ENCODE measurements around the gene FLRT2. TPM values are rescaled to one million over a fixed set of nuclear protein-coding genes. Genes with fewer than 3 reads are reported as not detected.
A peak's percentile ranks its signal among the peaks of the same experiment; 100 is the strongest.

Gene FLRT2
- total RNA-seq, 1 experiment from 2014 or later, result 0.07 TPM

DNA sequence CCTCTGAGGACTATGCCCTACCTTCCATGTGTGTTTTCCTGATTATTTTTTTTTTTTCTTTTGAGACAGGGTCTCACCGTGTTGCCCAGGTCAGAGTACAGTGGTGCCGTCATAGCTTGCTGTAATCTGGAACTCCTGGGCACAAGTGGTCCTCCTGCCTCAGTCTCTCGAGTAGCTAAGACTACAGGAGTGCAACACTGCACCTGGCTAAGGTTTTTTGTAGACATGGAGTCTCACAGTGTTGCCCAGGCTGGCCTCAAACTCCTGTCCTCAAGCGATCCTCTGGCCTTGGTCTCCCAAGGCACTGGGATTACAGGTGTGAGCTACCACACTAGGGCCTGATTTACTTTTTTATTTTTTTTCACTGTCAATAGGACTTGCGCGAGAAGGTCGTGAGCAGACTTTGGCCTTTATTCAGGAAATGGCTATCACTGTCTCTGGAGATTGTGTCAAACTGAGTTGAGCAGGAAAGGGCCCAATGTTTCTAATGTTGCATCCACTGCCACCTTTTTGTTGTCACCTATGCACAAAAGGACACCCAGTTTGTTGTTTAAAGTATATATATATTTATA, 47.7 kb downstream of the FLRT2 start:
- peaks cover 11% of the 10 kb centered on the region for H3K4me1 ChIP-seq (ENCODE audit: insufficient read depth, low read length)
- H3K4me2 ChIP-seq (ENCODE audit: low read length), result peak overlapping the region; percentile 37; the same call in 1 of the 2 replicates
- BruUV-seq (replicated peaks), result no TSS peak
- no peaks in the 10 kb centered on the region for H3K9me3 ChIP-seq (ENCODE audit: low read length)
- no peaks in the 10 kb centered on the region for H4K20me1 ChIP-seq (ENCODE audit: low read length)
- H3K4me3 ChIP-seq (ENCODE audit: low read length), result no peak overlapping the region
- H3K27ac ChIP-seq (ENCODE audit: low read length), result peak overlapping the region; percentile 44
- no peak overlapping the region for H2AFZ ChIP-seq (ENCODE audit: low read length)
- TF ChIP-seq EZH2phosphoT487 (IDR thresholded peaks at IDR 0.05; ENCODE audit: borderline replicate concordance, low read length), result no peak
- TF ChIP-seq, protein P1, sequence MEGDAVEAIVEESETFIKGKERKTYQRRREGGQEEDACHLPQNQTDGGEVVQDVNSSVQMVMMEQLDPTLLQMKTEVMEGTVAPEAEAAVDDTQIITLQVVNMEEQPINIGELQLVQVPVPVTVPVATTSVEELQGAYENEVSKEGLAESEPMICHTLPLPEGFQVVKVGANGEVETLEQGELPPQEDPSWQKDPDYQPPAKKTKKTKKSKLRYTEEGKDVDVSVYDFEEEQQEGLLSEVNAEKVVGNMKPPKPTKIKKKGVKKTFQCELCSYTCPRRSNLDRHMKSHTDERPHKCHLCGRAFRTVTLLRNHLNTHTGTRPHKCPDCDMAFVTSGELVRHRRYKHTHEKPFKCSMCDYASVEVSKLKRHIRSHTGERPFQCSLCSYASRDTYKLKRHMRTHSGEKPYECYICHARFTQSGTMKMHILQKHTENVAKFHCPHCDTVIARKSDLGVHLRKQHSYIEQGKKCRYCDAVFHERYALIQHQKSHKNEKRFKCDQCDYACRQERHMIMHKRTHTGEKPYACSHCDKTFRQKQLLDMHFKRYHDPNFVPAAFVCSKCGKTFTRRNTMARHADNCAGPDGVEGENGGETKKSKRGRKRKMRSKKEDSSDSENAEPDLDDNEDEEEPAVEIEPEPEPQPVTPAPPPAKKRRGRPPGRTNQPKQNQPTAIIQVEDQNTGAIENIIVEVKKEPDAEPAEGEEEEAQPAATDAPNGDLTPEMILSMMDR (conservative IDR thresholded peaks at IDR 0.05; ENCODE audit: low read depth, low read length), result no peak
- TF ChIP-seq EZH2 (IDR thresholded peaks at IDR 0.05; ENCODE audit: low read length, unreplicated experiment), result no peak
- POLR2A ChIA-PET (ENCODE audit: unreplicated experiment), result no interaction called here
- no peak for ATAC-seq
- H3F3A ChIP-seq (ENCODE audit: low read length, unreplicated experiment), result no peaks in the 10 kb centered on the region
- CTCF ChIA-PET, result no interaction called here
- no peaks in the 10 kb centered on the region for H3K27me3 ChIP-seq (ENCODE audit: low read length)
- DNase-seq, result no peak
- no peaks in the 10 kb centered on the region for H3K36me3 ChIP-seq (ENCODE audit: low read depth, low read length)
- intact Hi-C loops (cut with micrococcal nuclease), result no loop called here
- H3K9ac ChIP-seq (ENCODE audit: low read length), result no peak overlapping the region
- H3K9me2 ChIP-seq (replicated peaks; ENCODE audit: low read length), result no peaks in the 10 kb centered on the region
- no peaks in the 10 kb centered on the region for H3K79me2 ChIP-seq (ENCODE audit: low read length)

DNA sequence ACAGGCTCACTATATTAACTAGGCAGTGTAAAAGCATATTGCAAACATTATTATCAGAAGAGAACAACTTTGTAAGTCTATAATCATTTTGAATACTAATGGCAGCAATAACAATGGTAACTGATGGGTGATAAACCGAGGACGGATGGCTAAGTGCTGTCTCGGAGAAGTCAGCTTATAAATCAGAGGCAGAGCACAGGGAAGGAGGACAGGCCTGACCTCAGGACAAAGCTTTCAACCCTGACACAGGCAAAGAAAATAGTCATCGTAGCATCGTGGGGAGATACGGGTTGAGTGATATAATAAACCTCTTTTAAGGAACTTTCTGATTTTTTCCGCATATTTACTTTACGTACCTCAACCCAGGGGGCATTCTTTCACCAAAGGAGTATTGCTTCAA, 48.4 kb downstream of the FLRT2 start:
- TF ChIP-seq EZH2phosphoT487 (IDR thresholded peaks at IDR 0.05; ENCODE audit: borderline replicate concordance, low read length) (no peak), EZH2 (IDR thresholded peaks at IDR 0.05; ENCODE audit: low read length, unreplicated experiment) (no peak)
- TF ChIP-seq, protein P1 (conservative IDR thresholded peaks at IDR 0.05; ENCODE audit: low read depth, low read length), result no peak
- POLR2A ChIA-PET (ENCODE audit: unreplicated experiment), result no interaction called here

DNA sequence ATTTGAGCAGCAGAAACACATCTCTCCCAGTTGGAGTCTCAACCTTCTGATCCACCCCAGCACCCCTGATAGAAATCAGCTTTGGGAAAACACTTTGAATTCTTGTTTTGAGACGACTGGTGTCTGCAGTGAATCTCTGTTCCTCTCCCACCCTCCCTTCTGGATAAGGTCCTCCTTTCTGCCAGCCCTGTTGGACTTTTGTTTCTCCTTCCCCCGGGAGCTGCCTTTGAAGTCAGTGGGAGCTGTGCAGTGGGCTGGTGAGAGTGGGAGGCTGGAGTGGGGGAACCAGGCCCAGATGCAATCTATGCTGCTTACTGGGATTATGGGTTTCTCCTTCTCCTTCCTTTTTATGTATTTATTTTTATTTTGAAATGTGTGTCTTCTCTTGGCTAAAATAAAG, 49.0 kb downstream of the FLRT2 start:
- Histone ChIP-seq H3K9ac (ENCODE audit: low read length) (no peak overlapping the region), H3K27me3 (ENCODE audit: low read length) (no peaks in the 10 kb centered on the region), H3K4me2 (ENCODE audit: low read length) (no peak overlapping the region), H3K27ac (ENCODE audit: low read length) (no peak overlapping the region), H2AFZ (ENCODE audit: low read length) (no peak overlapping the region), H3K4me1 (ENCODE audit: insufficient read depth, low read length) (peaks cover 5% of the 10 kb centered on the region), H4K20me1 (ENCODE audit: low read length) (no peaks in the 10 kb centered on the region), H3K79me2 (ENCODE audit: low read length) (no peaks in the 10 kb centered on the region), H3K9me3 (ENCODE audit: low read length) (no peaks in the 10 kb centered on the region), H3K9me2 (replicated peaks; ENCODE audit: low read length) (no peaks in the 10 kb centered on the region), H3F3A (ENCODE audit: low read length, unreplicated experiment) (no peaks in the 10 kb centered on the region), H3K36me3 (ENCODE audit: low read depth, low read length) (no peaks in the 10 kb centered on the region), H3K4me3 (ENCODE audit: low read length) (no peak overlapping the region)
- no peak for TF ChIP-seq EZH2phosphoT487 (IDR thresholded peaks at IDR 0.05; ENCODE audit: borderline replicate concordance, low read length)
- TF ChIP-seq EZH2 (IDR thresholded peaks at IDR 0.05; ENCODE audit: low read length, unreplicated experiment), result no peak
- TF ChIP-seq, protein P1 (conservative IDR thresholded peaks at IDR 0.05; ENCODE audit: low read depth, low read length), result no peak
- CTCF ChIA-PET, result no interaction called here
- ATAC-seq, result no peak
- no peak for DNase-seq
- intact Hi-C loops (cut with micrococcal nuclease), result no loop called here
- POLR2A ChIA-PET (ENCODE audit: unreplicated experiment), result no interaction called here
- BruUV-seq (replicated peaks), result no TSS peak

More for the DNA sequence above, 48.4 kb downstream of the FLRT2 start:
- Histone ChIP-seq H3K4me1 (ENCODE audit: insufficient read depth, low read length) (peaks cover 7% of the 10 kb centered on the region), H3K4me2 (ENCODE audit: low read length) (no peak overlapping the region), H3K4me3 (ENCODE audit: low read length) (no peak overlapping the region), H4K20me1 (ENCODE audit: low read length) (no peaks in the 10 kb centered on the region), H3K79me2 (ENCODE audit: low read length) (no peaks in the 10 kb centered on the region), H3K9ac (ENCODE audit: low read length) (no peak overlapping the region), H3K36me3 (ENCODE audit: low read depth, low read length) (no peaks in the 10 kb centered on the region), H3K27ac (ENCODE audit: low read length) (no peak overlapping the region), H3F3A (ENCODE audit: low read length, unreplicated experiment) (no peaks in the 10 kb centered on the region), H3K9me2 (replicated peaks; ENCODE audit: low read length) (no peaks in the 10 kb centered on the region), H3K27me3 (ENCODE audit: low read length) (no peaks in the 10 kb centered on the region), H3K9me3 (ENCODE audit: low read length) (no peaks in the 10 kb centered on the region), H2AFZ (ENCODE audit: low read length) (no peak overlapping the region)
- DNase-seq (no peak), ATAC-seq (no peak)
- intact Hi-C loops (cut with micrococcal nuclease), result no loop called here
- CTCF ChIA-PET, result no interaction called here
- BruUV-seq (replicated peaks), result no TSS peak

All from PC-3 (cell line).